Cardiac muscle cell (in vitro differentiated cells and primary cell): ENCODE measurements around the gene PUS7. TPM values are rescaled to one million over a fixed set of nuclear protein-coding genes. Genes with fewer than 3 reads are reported as not detected.

Source experiments
- DNase-seq, 2 donors: peaks; one replicate each; pipeline versions ENCODE4 v3.0.0 to v3.0.0-alpha.2; 2010 to 2017; ENCODE audit warnings: low read depth in 1 of 2, low spot score in 1 of 2
- H3K27ac ChIP-seq: fragments of 200-600 bp; sonication (generic); 2 replicates; pipeline ENCODE4 v1.5.1; 2016
- H3K27me3 ChIP-seq: fragments of 200-600 bp; sonication (generic); 2 replicates; pipeline ENCODE4 v1.6.0; 2016; ENCODE audit warnings: control low read depth
- H3K36me3 ChIP-seq: fragments of 200-600 bp; sonication (generic); 2 replicates; pipeline ENCODE4 v1.5.1; 2016; ENCODE audit warnings: control low read depth
- H3K4me1 ChIP-seq: fragments of 200-600 bp; sonication (generic); 2 replicates; pipeline ENCODE4 v1.8.1; 2017; ENCODE audit warnings: low read depth, mild to moderate bottlenecking, mixed run types
- H3K4me3 ChIP-seq: fragments of 200-600 bp; sonication (generic); 2 replicates; pipeline ENCODE4 v1.5.1; 2016; ENCODE audit warnings: mild to moderate bottlenecking
- H3K9me3 ChIP-seq: fragments of 200-600 bp; sonication (generic); 2 replicates; pipeline ENCODE4 v1.5.1; 2017; ENCODE audit warnings: low read depth, mild to moderate bottlenecking, control low read depth
- polyA plus RNA-seq: library from polyadenylated mRNA; unstranded; fragments of >200 nt; fragmentation: Nextera tagmentation; extraction: Ambion mirVana; gene quantifications from 2 replicates; pipeline ENCODE4 v1.2.1, GENCODE V29; 2016
- total RNA-seq: library from RNA; depleted of rRNA; stranded (reverse); fragments of >200 nt; gene quantifications from 2 replicates; pipeline ENCODE4 v1.2.3, GENCODE V29; 2016
- TF ChIP-seq, protein P1 (sequence below): IDR thresholded peaks from 2 replicates; pipeline ENCODE4 v1.5.1; 2012; ENCODE audit warnings: low read depth, mild to moderate bottlenecking, low read length

PUS7 gene
- total and polyA plus RNA-seq, 2 experiments from 2014 or later = 12.0 to 13.1 TPM

GRCh38 chr7:105512415-105512814 lies 9.7 kb downstream of the PUS7 start:
- H3K27me3 ChIP-seq = no peaks in the 10 kb centered on the region
- DNase-seq = no peak
- H3K4me1 ChIP-seq = no peaks in the 10 kb centered on the region
- H3K27ac ChIP-seq = no peak overlapping the region
- no peak overlapping the region for H3K4me3 ChIP-seq
- peaks cover 6% of the 10 kb centered on the region for H3K36me3 ChIP-seq
- H3K9me3 ChIP-seq = no peaks in the 10 kb centered on the region
- TF ChIP-seq, protein P1, sequence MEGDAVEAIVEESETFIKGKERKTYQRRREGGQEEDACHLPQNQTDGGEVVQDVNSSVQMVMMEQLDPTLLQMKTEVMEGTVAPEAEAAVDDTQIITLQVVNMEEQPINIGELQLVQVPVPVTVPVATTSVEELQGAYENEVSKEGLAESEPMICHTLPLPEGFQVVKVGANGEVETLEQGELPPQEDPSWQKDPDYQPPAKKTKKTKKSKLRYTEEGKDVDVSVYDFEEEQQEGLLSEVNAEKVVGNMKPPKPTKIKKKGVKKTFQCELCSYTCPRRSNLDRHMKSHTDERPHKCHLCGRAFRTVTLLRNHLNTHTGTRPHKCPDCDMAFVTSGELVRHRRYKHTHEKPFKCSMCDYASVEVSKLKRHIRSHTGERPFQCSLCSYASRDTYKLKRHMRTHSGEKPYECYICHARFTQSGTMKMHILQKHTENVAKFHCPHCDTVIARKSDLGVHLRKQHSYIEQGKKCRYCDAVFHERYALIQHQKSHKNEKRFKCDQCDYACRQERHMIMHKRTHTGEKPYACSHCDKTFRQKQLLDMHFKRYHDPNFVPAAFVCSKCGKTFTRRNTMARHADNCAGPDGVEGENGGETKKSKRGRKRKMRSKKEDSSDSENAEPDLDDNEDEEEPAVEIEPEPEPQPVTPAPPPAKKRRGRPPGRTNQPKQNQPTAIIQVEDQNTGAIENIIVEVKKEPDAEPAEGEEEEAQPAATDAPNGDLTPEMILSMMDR = no peak

- no peak for DNase-seq
- no peak overlapping the region for H3K4me3 ChIP-seq
- no peaks in the 10 kb centered on the region for H3K27me3 ChIP-seq
- H3K9me3 ChIP-seq = no peaks in the 10 kb centered on the region
- H3K36me3 ChIP-seq = peaks cover 20% of the 10 kb centered on the region
- TF ChIP-seq, protein P1 = no peak
- peaks cover 5% of the 10 kb centered on the region for H3K4me1 ChIP-seq
- H3K27ac ChIP-seq = no peak overlapping the region
Observed at GRCh38 chr7:105502173-105502572, 19.9 kb downstream of the PUS7 start.

GRCh38 chr7:105497016-105497415 lies 25.1 kb downstream of the PUS7 start:
- H3K4me3 ChIP-seq = no peak overlapping the region
- H3K9me3 ChIP-seq = no peaks in the 10 kb centered on the region
- DNase-seq = peak in 1 of 2 donors; percentile 0
- peaks cover 6% of the 10 kb centered on the region for H3K36me3 ChIP-seq
- peak overlapping the region; percentile 64 for H3K27ac ChIP-seq
- H3K27me3 ChIP-seq = no peaks in the 10 kb centered on the region
- peaks cover 16% of the 10 kb centered on the region for H3K4me1 ChIP-seq
- TF ChIP-seq, protein P1 = no peak

- no peaks in the 10 kb centered on the region for H3K9me3 ChIP-seq
- H3K36me3 ChIP-seq = peaks cover 5% of the 10 kb centered on the region
- TF ChIP-seq, protein P1 = no peak
- H3K4me3 ChIP-seq = no peak overlapping the region
- H3K27me3 ChIP-seq = no peaks in the 10 kb centered on the region
- H3K4me1 ChIP-seq = peaks cover 16% of the 10 kb centered on the region
- H3K27ac ChIP-seq = peak overlapping the region; percentile 64
- DNase-seq = peak in 1 of 2 donors; percentile 60
Observed at GRCh38 chr7:105496521-105496920, 25.6 kb downstream of the PUS7 start.

GRCh38 chr7:105493923-105494315 lies 28.2 kb downstream of the PUS7 start:
- H3K27ac ChIP-seq = no peak overlapping the region
- no peaks in the 10 kb centered on the region for H3K36me3 ChIP-seq
- H3K9me3 ChIP-seq = no peaks in the 10 kb centered on the region
- DNase-seq = peak in 1 of 2 donors; percentile 21
- TF ChIP-seq, protein P1 = no peak
- peaks cover 16% of the 10 kb centered on the region for H3K4me1 ChIP-seq
- no peaks in the 10 kb centered on the region for H3K27me3 ChIP-seq
- H3K4me3 ChIP-seq = no peak overlapping the region
